Activated T-helper 1 cell treated with Interleukin-2 at 50 U/mL for 16 hours (primary cell): Measurements from ENCODE around the gene SETMAR.
A peak's percentile ranks its signal among the peaks of the same experiment; 100 is the strongest.
"Not testable (repeated sequence)": the region's sequence is repeated elsewhere in the genome, so short reads cannot be mapped to it uniquely, and the experiment has no call there.

Experiments used
- DNase-seq: peaks from one replicate; pipeline ENCODE4 v3.0.0-alpha.2; 2020; ENCODE audit warnings: low read depth

SETMAR gene

GRCh38 chr3:4303187-4304123 is at the start of gene SETMAR:
Gene SETMAR (plus strand): TSS chr3:4303369. CDS start chr3:4303371, 2 bp downstream.
- DNase-seq, result peak; percentile 72

- no peak for DNase-seq
Observed at GRCh38 chr3:4261406-4261805, 41.8 kb upstream of the SETMAR start.

GRCh38 chr3:4264040-4264439 is 39.1 kb upstream of the SETMAR start:
- no peak for DNase-seq

- DNase-seq, result no peak
Observed at GRCh38 chr3:4270720-4271119, 32.4 kb upstream of the SETMAR start.

GRCh38 chr3:4271834-4272233 is 31.3 kb upstream of the SETMAR start:
- no peak for DNase-seq

GRCh38 chr3:4279516-4280105 is 23.6 kb upstream of the SETMAR start:
- DNase-seq, result no peak

GRCh38 chr3:4281991-4282390 is 21.2 kb upstream of the SETMAR start:
- DNase-seq, result no peak

- DNase-seq, result no peak
Observed at GRCh38 chr3:4284865-4285264, 18.3 kb upstream of the SETMAR start.

GRCh38 chr3:4289044-4289443 is 14.1 kb upstream of the SETMAR start:
- no peak for DNase-seq

- DNase-seq, result no peak
Observed at GRCh38 chr3:4290272-4290893, 12.8 kb upstream of the SETMAR start.

- DNase-seq, result no peak
Observed at GRCh38 chr3:4292301-4292700, 10.9 kb upstream of the SETMAR start.

GRCh38 chr3:4294616-4295327 is 8.4 kb upstream of the SETMAR start:
- no peak for DNase-seq

- not testable (repeated sequence) for DNase-seq
Observed at GRCh38 chr3:4296454-4296853, 6.7 kb upstream of the SETMAR start.

- no peak for DNase-seq
Observed at GRCh38 chr3:4297486-4297885, 5.7 kb upstream of the SETMAR start.

- no peak for DNase-seq
Observed at GRCh38 chr3:4302747-4303146, 422 bp upstream of the SETMAR start.

- not testable (repeated sequence) for DNase-seq
Observed at GRCh38 chr3:4305210-4305609, 2.0 kb downstream of the SETMAR start.

- DNase-seq, result no peak
Observed at GRCh38 chr3:4306091-4306490, 2.9 kb downstream of the SETMAR start.

- no peak for DNase-seq
Observed at GRCh38 chr3:4306860-4307259, 3.7 kb downstream of the SETMAR start.

- no peak for DNase-seq
Observed at GRCh38 chr3:4309491-4310128, 6.4 kb downstream of the SETMAR start.

GRCh38 chr3:4310971-4311370 is 7.8 kb downstream of the SETMAR start:
- no peak for DNase-seq

- no peak for DNase-seq
Observed at GRCh38 chr3:4311496-4311895, 8.3 kb downstream of the SETMAR start.
